K562 (cell line): ENCODE results near the gene ATOH8.
A peak's percentile ranks its signal among the peaks of the same experiment; 100 is the strongest.

Experiments
- CTCF ChIP-seq, 3 experiments: IDR thresholded peaks in 2 of 3; conservative IDR thresholded peaks in 1 of 3; 2 replicates each; pipeline ENCODE4 v1.5.1; 2011 to 2012; ENCODE audit warnings: low read length in 3 of 3, mild to moderate bottlenecking in 3 of 3, control low read depth in 2 of 3, improper control_type of control experiment in 1 of 3, inconsistent platforms in 1 of 3, low read depth in 1 of 3, mixed read lengths in 1 of 3, moderate library complexity in 1 of 3; ENCODE audit not compliant: insufficient read depth in 2 of 3
- ETS1 ChIP-seq: conservative IDR thresholded peaks from 2 replicates; pipeline ENCODE4 v1.6.1; 2011; ENCODE audit warnings: low read depth, mild to moderate bottlenecking, low read length; ENCODE audit not compliant: control insufficient read depth
- EZH2 ChIP-seq: IDR thresholded peaks from 2 replicates; pipeline ENCODE4 v1.6.1; 2012; ENCODE audit warnings: low read depth, mild to moderate bottlenecking, inconsistent platforms, low read length, borderline replicate concordance
- HDAC2 ChIP-seq: fragments of 450-650 bp; IDR thresholded peaks from 2 replicates; pipeline ENCODE4 v1.6.1; 2016; ENCODE audit warnings: mild to moderate bottlenecking
- HMG20A ChIP-seq: fragments of 450-650 bp; formaldehyde crosslinking; conservative IDR thresholded peaks from 2 replicates; pipeline ENCODE4 v1.4.0; 2020; ENCODE audit warnings: mild to moderate bottlenecking, mixed read lengths
- MAX ChIP-seq: sonication (generic); formaldehyde crosslinking; IDR thresholded peaks from 2 replicates; pipeline ENCODE4 v1.9.0; 2022; ENCODE audit warnings: mild to moderate bottlenecking, missing genetic modification reagents
- MGA ChIP-seq: fragments of 450-650 bp; IDR thresholded peaks from 2 replicates; pipeline ENCODE4 v1.6.1; 2016; ENCODE audit warnings: mild to moderate bottlenecking, moderate library complexity
- TEAD1 ChIP-seq, 2 experiments: fragments of 450-650 bp in 1 of 2; sonication (generic) in 1 of 2; formaldehyde crosslinking; IDR thresholded peaks; 2 replicates each; pipeline versions ENCODE4 v1.4.0 to v1.8.0; 2020 to 2022; ENCODE audit warnings: mild to moderate bottlenecking in 2 of 2, missing genetic modification reagents in 1 of 2
- ZBTB8A ChIP-seq: fragments of 450-650 bp; IDR thresholded peaks from 2 replicates; pipeline ENCODE4 v1.6.1; 2018; ENCODE audit warnings: mild to moderate bottlenecking, moderate library complexity; ENCODE audit not compliant: partially characterized antibody
- ZNF143 ChIP-seq: sonication (generic); formaldehyde crosslinking; IDR thresholded peaks from 2 replicates; pipeline ENCODE4 v1.9.0; 2022; ENCODE audit warnings: mild to moderate bottlenecking, missing genetic modification reagents
- ZNF274 ChIP-seq: IDR thresholded peaks from 2 replicates; pipeline ENCODE4 v1.6.1; 2011; ENCODE audit warnings: low read depth, mild to moderate bottlenecking, low read length, moderate library complexity, borderline replicate concordance
- TF ChIP-seq, protein P1 (sequence below): fragments of 250-450 bp; sonication (Bioruptor Pico); IDR thresholded peaks from 2 replicates; pipeline ENCODE4 v1.8.0; 2021; ENCODE audit warnings: borderline replicate concordance, mild to moderate bottlenecking, moderate library complexity; ENCODE audit not compliant: poor library complexity, severe bottlenecking

DNA sequence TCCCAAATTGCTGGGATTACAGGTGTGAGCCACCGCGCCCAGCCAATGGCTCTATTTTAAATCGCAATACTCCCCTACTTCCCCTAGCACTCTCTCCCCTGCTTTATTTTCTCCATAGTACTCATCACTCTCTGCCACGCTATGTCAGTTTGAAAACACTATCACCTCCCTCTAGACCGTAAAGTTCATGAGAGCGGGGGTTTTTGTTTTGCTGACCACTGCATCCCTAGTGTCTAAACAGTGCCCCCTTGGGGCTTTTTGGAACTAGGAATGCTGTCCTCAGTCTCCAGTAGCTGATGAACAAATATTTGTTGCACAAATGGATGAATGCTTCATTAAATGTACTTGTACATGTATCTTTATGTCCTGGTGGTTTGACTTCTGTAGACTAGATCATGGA, 44.1 kb downstream of the ATOH8 start:
- no peak for TF ChIP-seq HDAC2
- no peak for TF ChIP-seq ETS1
- TF ChIP-seq, protein P1, sequence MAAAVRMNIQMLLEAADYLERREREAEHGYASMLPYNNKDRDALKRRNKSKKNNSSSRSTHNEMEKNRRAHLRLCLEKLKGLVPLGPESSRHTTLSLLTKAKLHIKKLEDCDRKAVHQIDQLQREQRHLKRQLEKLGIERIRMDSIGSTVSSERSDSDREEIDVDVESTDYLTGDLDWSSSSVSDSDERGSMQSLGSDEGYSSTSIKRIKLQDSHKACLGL (CRISPR knock-in tag) = no peak
- peak; percentile 43 to 57 (median 44); a peak in 5 of 6 replicates for TF ChIP-seq CTCF (IDR thresholded peaks at IDR 0.05 in 2 of 3, conservative IDR thresholded peaks at IDR 0.05 in 1 of 3; ENCODE audit: insufficient read depth in 2 of 3, low read depth in 1 of 3, low read length in 3 of 3)
- TF ChIP-seq EZH2 = no peak
- no peak for TF ChIP-seq MAX (CRISPR knock-in tag)
- TF ChIP-seq MGA = no peak
- TF ChIP-seq ZBTB8A = no peak
- TF ChIP-seq ZNF274 = no peak
- no peak for TF ChIP-seq HMG20A
- no peak for TF ChIP-seq TEAD1 (CRISPR knock-in tag; IDR thresholded peaks at IDR 0.05)
- TF ChIP-seq ZNF143 (CRISPR knock-in tag) = no peak
